ENCODE data around the gene FAM184A. TPM values are rescaled to one million over a fixed set of nuclear protein-coding genes. Genes with fewer than 3 reads are reported as not detected.

FAM184A gene
- total RNA-seq, 4 donors from 2014 or later, result 0.20 to 13.1 (median 2.9) TPM

- Histone ChIP-seq H3K9me3 (no peaks in the 10 kb centered on the region), H3K36me3 (no peaks in the 10 kb centered on the region), H3K4me3 (no peak overlapping the region), H3K27me3 (no peaks in the 10 kb centered on the region), H3K4me1 (no peaks in the 10 kb centered on the region), H3K27ac (no peak overlapping the region)
- intact Hi-C loops (cut with DNase I; ENCODE audit: low total_unique reads) (loop anchor here (10.0 kb wide), 1 partner anchor 981 kb away; no protein-coding TSS in a partner anchor), in situ Hi-C loops (cut with MboI; ENCODE audit: low pct_ligation_motif_present in 1 of 4, low pct_unique_long_range_greater_than_20kb in 1 of 4, low sequenced_read_pairs in 3 of 4) (no loop called here)
- WGBS, 2 donors (ENCODE audit: low coverage in 1 of 2), result 88 to 89% methylated on average over 1 to 3 of the region's 3 CpGs
- TF ChIP-seq EP300 (IDR thresholded peaks at IDR 0.05; ENCODE audit: low read depth), result no peak
- TF ChIP-seq CTCF (IDR thresholded peaks at IDR 0.05), result no peak
- no peak for DNase-seq
These were observed 84.6 kb downstream of the FAM184A start for GRCh38 chr6:118993803-118994251.

GRCh38 chr6:118993358-118993757 is 85.1 kb downstream of the FAM184A start:
- Histone ChIP-seq H3K27me3 (no peaks in the 10 kb centered on the region), H3K9me3 (no peaks in the 10 kb centered on the region), H3K27ac (no peak overlapping the region), H3K4me3 (no peak overlapping the region), H3K4me1 (no peaks in the 10 kb centered on the region), H3K36me3 (no peaks in the 10 kb centered on the region)
- TF ChIP-seq CTCF (IDR thresholded peaks at IDR 0.05) (no peak), POLR2A (IDR thresholded peaks at IDR 0.05) (no peak), EP300 (IDR thresholded peaks at IDR 0.05; ENCODE audit: low read depth) (no peak), POLR2AphosphoS5 (IDR thresholded peaks at IDR 0.05) (no peak)
- in situ Hi-C loops (cut with MboI; ENCODE audit: low pct_ligation_motif_present in 1 of 4, low pct_unique_long_range_greater_than_20kb in 1 of 4, low sequenced_read_pairs in 3 of 4) (no loop called here), intact Hi-C loops (cut with DNase I; ENCODE audit: low total_unique reads) (loop anchor here (10.0 kb wide), 1 partner anchor 981 kb away; no protein-coding TSS in a partner anchor)
- 86 to 93% methylated on average over 1 of the region's 1 CpG for WGBS, 2 donors (ENCODE audit: low coverage in 1 of 2)
- DNase-seq, result no peak

- no peaks in the 10 kb centered on the region for H3K4me1 ChIP-seq
- no peak overlapping the region for H3K4me3 ChIP-seq
- no peaks in the 10 kb centered on the region for H3K36me3 ChIP-seq
- in situ Hi-C loops (cut with MboI; ENCODE audit: low pct_ligation_motif_present in 1 of 4, low pct_unique_long_range_greater_than_20kb in 1 of 4, low sequenced_read_pairs in 3 of 4) (no loop called here), intact Hi-C loops (cut with DNase I; ENCODE audit: low total_unique reads) (loop anchor here (10.0 kb wide), 1 partner anchor 983 kb away; no protein-coding TSS in a partner anchor)
- no peak overlapping the region for H3K27ac ChIP-seq
- no peak for DNase-seq
- no peaks in the 10 kb centered on the region for H3K27me3 ChIP-seq
- 73 to 93% methylated on average over 3 to 4 of the region's 4 CpGs for WGBS, 2 donors (ENCODE audit: low coverage in 1 of 2)
- TF ChIP-seq EP300 (IDR thresholded peaks at IDR 0.05; ENCODE audit: low read depth), result no peak
- no peak for TF ChIP-seq POLR2A (IDR thresholded peaks at IDR 0.05)
- no peak for TF ChIP-seq CTCF (IDR thresholded peaks at IDR 0.05)
- no peak for TF ChIP-seq POLR2AphosphoS5 (IDR thresholded peaks at IDR 0.05)
- H3K9me3 ChIP-seq, result no peaks in the 10 kb centered on the region
These were observed 86.2 kb downstream of the FAM184A start for GRCh38 chr6:118992186-118992795.

GRCh38 chr6:118986312-118986711 is 92.2 kb downstream of the FAM184A start:
- 78 to 82% methylated on average over 1 of the region's 1 CpG for WGBS, 2 donors (ENCODE audit: low coverage in 1 of 2)
- DNase-seq, result no peak
- H3K9me3 ChIP-seq, result no peaks in the 10 kb centered on the region
- in situ Hi-C loops (cut with MboI; ENCODE audit: low pct_ligation_motif_present in 1 of 4, low pct_unique_long_range_greater_than_20kb in 1 of 4, low sequenced_read_pairs in 3 of 4) (no loop called here), intact Hi-C loops (cut with DNase I; ENCODE audit: low total_unique reads) (no loop called here)
- H3K4me1 ChIP-seq, result no peaks in the 10 kb centered on the region
- TF ChIP-seq EP300 (IDR thresholded peaks at IDR 0.05; ENCODE audit: low read depth), result no peak
- TF ChIP-seq POLR2A (IDR thresholded peaks at IDR 0.05), result no peak
- no peak for TF ChIP-seq POLR2AphosphoS5 (IDR thresholded peaks at IDR 0.05)
- no peak for TF ChIP-seq CTCF (IDR thresholded peaks at IDR 0.05)
- H3K4me3 ChIP-seq, result no peak overlapping the region
- H3K27me3 ChIP-seq, result no peaks in the 10 kb centered on the region
- H3K27ac ChIP-seq, result no peak overlapping the region
- no peaks in the 10 kb centered on the region for H3K36me3 ChIP-seq
